Measurements from ENCODE around the gene JAZF1. TPM values are rescaled to one million over a fixed set of nuclear protein-coding genes. Genes with fewer than 3 reads are reported as not detected.

Gene JAZF1
- total and polyA plus RNA-seq, 2 of the 4 experiments (the other 2 are of a cell fraction): 8.4 to 10.5 TPM

GRCh38 chr7:28174442-28174841 lies 6.2 kb downstream of the JAZF1 start:
- H3K27me3 ChIP-seq (ENCODE audit: control insufficient read depth, insufficient read depth, low read length): no peaks in the 10 kb centered on the region
- no peak overlapping the region for H3K14ac ChIP-seq (replicated peaks; ENCODE audit: low read depth, low read length)
- H3K56ac ChIP-seq (ENCODE audit: extremely low read depth, insufficient read depth, low read length): no peak overlapping the region
- intact Hi-C loops (cut with micrococcal nuclease): no loop called here
- no peak overlapping the region for H3K4me3 ChIP-seq (ENCODE audit: insufficient read depth, low read depth, low read length)
- no peak overlapping the region for H2AK9ac ChIP-seq (replicated peaks; ENCODE audit: low read depth, low read length, poor library complexity)
- H3K4me1 ChIP-seq (ENCODE audit: control insufficient read depth, insufficient read depth, low read length): peaks cover 18% of the 10 kb centered on the region
- no peak overlapping the region for H3K27ac ChIP-seq (ENCODE audit: insufficient read depth, low read length)
- H4K20me1 ChIP-seq (ENCODE audit: insufficient read depth, low read length): peaks cover 7% of the 10 kb centered on the region; the same call in 1 of the 2 replicates
- H2BK15ac ChIP-seq (ENCODE audit: low read depth, low read length): no peak overlapping the region
- H4K5ac ChIP-seq (ENCODE audit: low read depth, low read length): no peak overlapping the region
- TF ChIP-seq, protein P1, sequence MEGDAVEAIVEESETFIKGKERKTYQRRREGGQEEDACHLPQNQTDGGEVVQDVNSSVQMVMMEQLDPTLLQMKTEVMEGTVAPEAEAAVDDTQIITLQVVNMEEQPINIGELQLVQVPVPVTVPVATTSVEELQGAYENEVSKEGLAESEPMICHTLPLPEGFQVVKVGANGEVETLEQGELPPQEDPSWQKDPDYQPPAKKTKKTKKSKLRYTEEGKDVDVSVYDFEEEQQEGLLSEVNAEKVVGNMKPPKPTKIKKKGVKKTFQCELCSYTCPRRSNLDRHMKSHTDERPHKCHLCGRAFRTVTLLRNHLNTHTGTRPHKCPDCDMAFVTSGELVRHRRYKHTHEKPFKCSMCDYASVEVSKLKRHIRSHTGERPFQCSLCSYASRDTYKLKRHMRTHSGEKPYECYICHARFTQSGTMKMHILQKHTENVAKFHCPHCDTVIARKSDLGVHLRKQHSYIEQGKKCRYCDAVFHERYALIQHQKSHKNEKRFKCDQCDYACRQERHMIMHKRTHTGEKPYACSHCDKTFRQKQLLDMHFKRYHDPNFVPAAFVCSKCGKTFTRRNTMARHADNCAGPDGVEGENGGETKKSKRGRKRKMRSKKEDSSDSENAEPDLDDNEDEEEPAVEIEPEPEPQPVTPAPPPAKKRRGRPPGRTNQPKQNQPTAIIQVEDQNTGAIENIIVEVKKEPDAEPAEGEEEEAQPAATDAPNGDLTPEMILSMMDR (conservative IDR thresholded peaks at IDR 0.05; ENCODE audit: low read depth, low read length): no peak
- TF ChIP-seq MXI1 (IDR thresholded peaks at IDR 0.05; ENCODE audit: borderline replicate concordance, low read depth, low read length) (no peak), POLR2A (IDR thresholded peaks at IDR 0.05; ENCODE audit: low read depth, low read length) (no peak), RCOR1 (IDR thresholded peaks at IDR 0.05; ENCODE audit: insufficient replicate concordance, low read length) (no peak), BHLHE40 (IDR thresholded peaks at IDR 0.05; ENCODE audit: low read depth, low read length) (no peak), RFX5 (IDR thresholded peaks at IDR 0.05; ENCODE audit: low read depth, low read length) (no peak)
- CTCF ChIA-PET: interaction anchor here (0.6 kb wide), 1 partner anchor 44 kb away, joined by 5 read pairs; no protein-coding TSS in a partner anchor
- no peak overlapping the region for H4K91ac ChIP-seq (ENCODE audit: insufficient read depth, low read depth, low read length)
- DNase-seq (no peak), ATAC-seq (ENCODE audit: low read depth) (no peak)
- H2AFZ ChIP-seq (replicated peaks; ENCODE audit: low read length, poor library complexity): no peak overlapping the region
- no TSS peak for BruUV-seq (replicated peaks)
- peaks cover 16% of the 10 kb centered on the region for H3K9me1 ChIP-seq (ENCODE audit: insufficient read depth, low read length)
- H2BK120ac ChIP-seq (ENCODE audit: low read depth, low read length): no peak overlapping the region
- H2BK20ac ChIP-seq (ENCODE audit: low read depth, low read length): no peak overlapping the region
- no peaks in the 10 kb centered on the region; the same call in 1 of the 2 replicates for H3K36me3 ChIP-seq (ENCODE audit: control insufficient read depth, insufficient read depth, low read length)
- H3K23ac ChIP-seq (ENCODE audit: low read depth, low read length): no peak overlapping the region
- H3K79me1 ChIP-seq (ENCODE audit: low read depth in 1 of 2, low read length in 2 of 2): peaks cover 40 to 72% of the 10 kb centered on the region in 2 experiments
- H4K8ac ChIP-seq (ENCODE audit: low read depth in 2 of 2, low read length in 2 of 2): no peak overlapping the region
- no peaks in the 10 kb centered on the region for H3K9me3 ChIP-seq (ENCODE audit: control insufficient read depth, insufficient read depth, low read length)
- no peak overlapping the region for H3K4me2 ChIP-seq (ENCODE audit: low read depth, low read length)
- H2AK5ac ChIP-seq (ENCODE audit: low read depth, low read length): no peak overlapping the region
- dilution Hi-C loops (cut with HindIII; ENCODE audit: low sequenced_read_pairs, unreplicated experiment): no loop called here
- in situ Hi-C loops (cut with MboI; ENCODE audit: low sequenced_read_pairs): no loop called here
- no peak overlapping the region for H2BK5ac ChIP-seq (ENCODE audit: low read depth, low read length, poor library complexity, severe bottlenecking)
- no peak overlapping the region for H3K18ac ChIP-seq (ENCODE audit: low read depth, low read length)
- no peak overlapping the region for H3K4ac ChIP-seq (ENCODE audit: low read depth, low read length)
- 100% methylated on average over 2 of the region's 5 CpGs; no CpG with 5 or more reads in 1 of the 2 experiments for WGBS, 2 experiments (ENCODE audit: extremely low coverage in 2 of 2, insufficient read length in 1 of 2)
- POLR2A ChIA-PET (ENCODE audit: unreplicated experiment): no interaction called here
- H3K9ac ChIP-seq (ENCODE audit: low read depth, low read length): no peak overlapping the region

Data from IMR-90 (cell line).